HCT116 (cell line): ENCODE data around the gene TMCC1. TPM values are rescaled to one million over a fixed set of nuclear protein-coding genes. Genes with fewer than 3 reads are reported as not detected.

Source experiments
- ATAC-seq: fragments of 200-7000 bp; cut with Tn5 transposase; 2 replicates; pipeline ENCODE4 v1.9.1; 2020; ENCODE audit warnings: mild to moderate bottlenecking, moderate library complexity
- BruUV-seq: library from RNA; stranded (reverse); fragments of 400-500 nt; replicated peaks from 2 replicates; lab custom pipeline; 2021; lab: Mats Ljungman, UMichigan
- CTCF ChIA-PET: fragments of 300-600 bp; sonication (Branson Sonifier 250); formaldehyde crosslinking; loops from one replicate; lab custom pipeline; 2021; ENCODE audit warnings: antibody characterized with exemption; lab: Charles Lee
- POLR2A ChIA-PET: fragments of 300-600, 350-600 bp; sonication (Branson Sonifier 250); formaldehyde crosslinking; loops from one replicate; lab custom pipeline; 2021; ENCODE audit warnings: antibody characterized with exemption; lab: Charles Lee
- RAD21 ChIA-PET, 2 experiments: fragments of 300-600 bp; sonication (Branson Sonifier 250); formaldehyde crosslinking; loops; one replicate each; lab custom pipeline; 2023; ENCODE audit warnings: low total read pairs in 2 of 2; ENCODE audit not compliant: uncharacterized antibody in 2 of 2, unreplicated experiment in 2 of 2, low non-redundant PET in 1 of 2; lab: Charles Lee
- DNase-seq: peaks from one replicate; pipeline ENCODE4 v3.0.0-alpha.2; 2010; ENCODE audit warnings: low read depth, low spot score
- H2AFZ ChIP-seq: fragments of 200-600 bp; shearing (Covaris generic), sonication (generic); 2 replicates; pipeline ENCODE4 v1.6.1; 2017; ENCODE audit warnings: low read depth, mixed run types, mixed read lengths, antibody characterized with exemption, low read length; ENCODE audit not compliant: poor library complexity, severe bottlenecking
- H3K27ac ChIP-seq: 2 replicates; pipeline ENCODE4 v1.5.1; 2012; ENCODE audit warnings: low read depth, low read length
- H3K27me3 ChIP-seq: fragments of 200-600 bp; sonication (generic); 2 replicates; pipeline ENCODE4 v1.6.1; 2016; ENCODE audit warnings: mixed run types, low read length, mixed read lengths; ENCODE audit not compliant: insufficient read depth
- H3K36me3 ChIP-seq, 2 experiments: fragments of 200-500 bp in 1 of 2; fragments of 200-600 bp in 1 of 2; sonication (Bioruptor generic) in 1 of 2; sonication (generic) in 1 of 2; 2 replicates each; pipeline versions ENCODE4 v1.5.1 to v1.6.1; 2014 to 2016; ENCODE audit warnings: low read length in 2 of 2, inconsistent platforms in 1 of 2, mixed read lengths in 1 of 2, mixed run types in 1 of 2; ENCODE audit not compliant: insufficient read depth in 2 of 2, control insufficient read depth in 1 of 2
- H3K4me1 ChIP-seq, 2 experiments: fragments of 200-600 bp in 1 of 2; sonication (generic) in 1 of 2; 2 replicates each; pipeline versions ENCODE4 v1.5.1 to v1.6.1; 2012 to 2017; ENCODE audit warnings: low read length in 2 of 2, inconsistent platforms in 1 of 2, mild to moderate bottlenecking in 1 of 2, mixed read lengths in 1 of 2, mixed run types in 1 of 2, moderate library complexity in 1 of 2; ENCODE audit not compliant: insufficient read depth in 2 of 2, control insufficient read depth in 1 of 2
- H3K4me2 ChIP-seq: fragments of 200-600 bp; sonication (generic); 2 replicates; pipeline ENCODE4 v1.6.1; 2017; ENCODE audit warnings: mixed run types, low read length, mixed read lengths
- H3K4me3 ChIP-seq, 2 experiments: fragments of 200-600 bp in 1 of 2; sonication (generic) in 1 of 2; replicated peaks in 1 of 2; 2 replicates each; pipeline ENCODE4 v1.5.1; 2011 to 2016; ENCODE audit warnings: low read length in 2 of 2, control low read depth in 1 of 2, low read depth in 1 of 2, mild to moderate bottlenecking in 1 of 2, mixed read lengths in 1 of 2, mixed run types in 1 of 2
- H3K79me2 ChIP-seq: fragments of 200-600 bp; sonication (generic); 2 replicates; pipeline ENCODE4 v1.6.1; 2017; ENCODE audit warnings: mild to moderate bottlenecking, mixed run types, low read length, moderate library complexity, mixed read lengths; ENCODE audit not compliant: insufficient read depth
- H3K9ac ChIP-seq: fragments of 200-600 bp; sonication (generic); 2 replicates; pipeline ENCODE4 v1.6.1; 2016; ENCODE audit warnings: low read length, mixed read lengths
- H3K9me2 ChIP-seq: fragments of 200-600 bp; sonication (generic), shearing (Covaris generic); 2 replicates; pipeline ENCODE4 v1.6.1; 2017; ENCODE audit warnings: mixed run types, mild to moderate bottlenecking, moderate library complexity; ENCODE audit not compliant: insufficient read depth
- H3K9me3 ChIP-seq, 2 experiments: fragments of 200-500 bp in 1 of 2; fragments of 200-600 bp in 1 of 2; sonication (Bioruptor generic) in 1 of 2; sonication (generic) in 1 of 2; 2 replicates each; pipeline ENCODE4 v1.6.1; 2014 to 2017; ENCODE audit warnings: low read length in 2 of 2, mixed read lengths in 2 of 2, inconsistent platforms in 1 of 2, low read depth in 1 of 2, mild to moderate bottlenecking in 1 of 2, mixed run types in 1 of 2, moderate library complexity in 1 of 2; ENCODE audit not compliant: control insufficient read depth in 1 of 2, insufficient read depth in 1 of 2
- H4K20me1 ChIP-seq: fragments of 200-600 bp; sonication (generic), shearing (Covaris generic); 2 replicates; pipeline ENCODE4 v1.6.1; 2017; ENCODE audit warnings: mixed run types, mild to moderate bottlenecking, moderate library complexity; ENCODE audit not compliant: insufficient read depth
- CBX3 ChIP-seq: IDR thresholded peaks from 2 replicates; pipeline ENCODE4 v1.6.1; 2012; ENCODE audit warnings: low read depth
- EGR1 ChIP-seq: IDR thresholded peaks from 2 replicates; pipeline ENCODE4 v1.6.1; 2012; ENCODE audit warnings: low read depth
- ELF1 ChIP-seq: IDR thresholded peaks from 2 replicates; pipeline ENCODE4 v1.6.1; 2012; ENCODE audit warnings: low read depth, borderline replicate concordance
- EZH2 ChIP-seq: fragments of 200-600 bp; sonication (generic); IDR thresholded peaks from 2 replicates; pipeline ENCODE4 v1.6.1; 2017; ENCODE audit warnings: antibody characterized with exemption, mixed run types
- POLR2A ChIP-seq: IDR thresholded peaks from 2 replicates; pipeline ENCODE4 v1.7.0; 2011; ENCODE audit warnings: borderline replicate concordance; ENCODE audit not compliant: insufficient read depth, insufficient read length; ENCODE audit errors: extremely low read depth
- POLR2AphosphoS5 ChIP-seq: IDR thresholded peaks from 2 replicates; pipeline ENCODE4 v1.6.1; 2011; ENCODE audit warnings: mild to moderate bottlenecking, low read depth, low read length, moderate library complexity
- RAD21 ChIP-seq: IDR thresholded peaks from 2 replicates; pipeline ENCODE4 v1.6.1; 2012; ENCODE audit warnings: low read depth, mild to moderate bottlenecking
- SIN3A ChIP-seq: IDR thresholded peaks from 2 replicates; pipeline ENCODE4 v1.6.1; 2012; ENCODE audit warnings: low read depth
- SP1 ChIP-seq: IDR thresholded peaks from 2 replicates; pipeline ENCODE4 v1.6.1; 2012; ENCODE audit warnings: low read depth
- SRF ChIP-seq: IDR thresholded peaks from 2 replicates; pipeline ENCODE4 v1.6.1; 2012; ENCODE audit warnings: low read depth
- ZBTB33 ChIP-seq: IDR thresholded peaks from 2 replicates; pipeline ENCODE4 v1.6.1; 2011; ENCODE audit warnings: mild to moderate bottlenecking, low read length, moderate library complexity; ENCODE audit not compliant: insufficient replicate concordance; ENCODE audit errors: extremely low read depth
- ZFX ChIP-seq: fragments of 450-650 bp; IDR thresholded peaks from 2 replicates; pipeline ENCODE4 v1.6.1; 2017
- ZNF274 ChIP-seq: fragments of 200-500 bp; sonication (Bioruptor generic); IDR thresholded peaks from 2 replicates; pipeline ENCODE4 v1.6.1; 2014; ENCODE audit warnings: mild to moderate bottlenecking, low read depth, low read length, inconsistent platforms
- intact Hi-C: fragments of 100-400 bp; cut with micrococcal nuclease; formaldehyde crosslinking; loops from 2 replicates; pipeline ENCODE4 v1.10.0; 2022
- total RNA-seq: library from RNA; stranded (reverse); gene quantifications from one replicate; pipeline ENCODE4 v1.2.1, GENCODE V29; 2021; ENCODE audit not compliant: unreplicated experiment
- TF ChIP-seq, protein P1 (sequence below), 3 experiments: fragments of 200-600 bp in 1 of 3; sonication (generic) in 1 of 3; IDR thresholded peaks in 2 of 3; conservative IDR thresholded peaks in 1 of 3; 2 replicates each; pipeline ENCODE4 v1.5.1; 2012 to 2017; ENCODE audit warnings: low read depth in 2 of 3, low read length in 2 of 3, antibody characterized with exemption in 1 of 3, borderline replicate concordance in 1 of 3, control low read depth in 1 of 3, mild to moderate bottlenecking in 1 of 3, mixed read lengths in 1 of 3, mixed run types in 1 of 3, moderate library complexity in 1 of 3; ENCODE audit not compliant: insufficient read depth in 1 of 3
- TF ChIP-seq, protein P2 (sequence below): IDR thresholded peaks from 2 replicates; pipeline ENCODE4 v1.6.1; 2012

TMCC1 gene
- total RNA-seq, 1 experiment from 2014 or later, result 32.5 TPM

GRCh38 chr3:129604767-129605166 lies 288.7 kb downstream of the TMCC1 start:
- intact Hi-C loops, result loop anchor here (5.0 kb wide), 1 partner anchor 112 kb away; no protein-coding TSS in a partner anchor
- Histone ChIP-seq H2AFZ (no peak overlapping the region), H3K4me1 (peaks cover 15 to 50% of the 10 kb centered on the region in 2 experiments), H3K27me3 (no peaks in the 10 kb centered on the region), H3K9ac (no peak overlapping the region), H3K9me3 (no peaks in the 10 kb centered on the region), H3K79me2 (peaks cover 41% of the 10 kb centered on the region), H3K9me2 (no peaks in the 10 kb centered on the region), H3K27ac (no peak overlapping the region), H3K36me3 (no peaks in the 10 kb centered on the region), H3K4me3 (no peak overlapping the region), H4K20me1 (no peaks in the 10 kb centered on the region), H3K4me2 (peak overlapping the region; percentile 35)
- BruUV-seq, result TSS peak; percentile 70
- ChIA-PET RAD21 (no interaction called here), POLR2A (no interaction called here), CTCF (no interaction called here)
- no peak for DNase-seq
- TF ChIP-seq ZFX, result no peak
- TF ChIP-seq EZH2, result no peak
- TF ChIP-seq POLR2A, result no peak
- TF ChIP-seq SRF, result no peak
- TF ChIP-seq POLR2AphosphoS5, result no peak
- no peak for TF ChIP-seq ZBTB33
- no peak for TF ChIP-seq ZNF274
- TF ChIP-seq SIN3A, result no peak
- TF ChIP-seq RAD21, result no peak
- TF ChIP-seq SP1, result no peak
- TF ChIP-seq EGR1, result no peak
- no peak for TF ChIP-seq ELF1
- TF ChIP-seq, protein P1, sequence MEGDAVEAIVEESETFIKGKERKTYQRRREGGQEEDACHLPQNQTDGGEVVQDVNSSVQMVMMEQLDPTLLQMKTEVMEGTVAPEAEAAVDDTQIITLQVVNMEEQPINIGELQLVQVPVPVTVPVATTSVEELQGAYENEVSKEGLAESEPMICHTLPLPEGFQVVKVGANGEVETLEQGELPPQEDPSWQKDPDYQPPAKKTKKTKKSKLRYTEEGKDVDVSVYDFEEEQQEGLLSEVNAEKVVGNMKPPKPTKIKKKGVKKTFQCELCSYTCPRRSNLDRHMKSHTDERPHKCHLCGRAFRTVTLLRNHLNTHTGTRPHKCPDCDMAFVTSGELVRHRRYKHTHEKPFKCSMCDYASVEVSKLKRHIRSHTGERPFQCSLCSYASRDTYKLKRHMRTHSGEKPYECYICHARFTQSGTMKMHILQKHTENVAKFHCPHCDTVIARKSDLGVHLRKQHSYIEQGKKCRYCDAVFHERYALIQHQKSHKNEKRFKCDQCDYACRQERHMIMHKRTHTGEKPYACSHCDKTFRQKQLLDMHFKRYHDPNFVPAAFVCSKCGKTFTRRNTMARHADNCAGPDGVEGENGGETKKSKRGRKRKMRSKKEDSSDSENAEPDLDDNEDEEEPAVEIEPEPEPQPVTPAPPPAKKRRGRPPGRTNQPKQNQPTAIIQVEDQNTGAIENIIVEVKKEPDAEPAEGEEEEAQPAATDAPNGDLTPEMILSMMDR (IDR thresholded peaks at IDR 0.05 in 2 of 3, conservative IDR thresholded peaks at IDR 0.05 in 1 of 3; ENCODE audit: borderline replicate concordance in 1 of 3, insufficient read depth in 1 of 3, low read depth in 2 of 3, low read length in 2 of 3), result no peak
- TF ChIP-seq CBX3, result no peak
- TF ChIP-seq, protein P2, sequence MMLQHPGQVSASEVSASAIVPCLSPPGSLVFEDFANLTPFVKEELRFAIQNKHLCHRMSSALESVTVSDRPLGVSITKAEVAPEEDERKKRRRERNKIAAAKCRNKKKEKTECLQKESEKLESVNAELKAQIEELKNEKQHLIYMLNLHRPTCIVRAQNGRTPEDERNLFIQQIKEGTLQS, result no peak
- ATAC-seq, result no peak
